A204.1 (cell line): ENCODE measurements around the gene RNF217.

Source experiments
- FAIRE-seq: peaks from 2 replicates; lab custom pipeline; 2012; peaks lifted over from hg19 to GRCh38; lab: Jason Lieb, UNC

The RNF217 gene

DNA sequence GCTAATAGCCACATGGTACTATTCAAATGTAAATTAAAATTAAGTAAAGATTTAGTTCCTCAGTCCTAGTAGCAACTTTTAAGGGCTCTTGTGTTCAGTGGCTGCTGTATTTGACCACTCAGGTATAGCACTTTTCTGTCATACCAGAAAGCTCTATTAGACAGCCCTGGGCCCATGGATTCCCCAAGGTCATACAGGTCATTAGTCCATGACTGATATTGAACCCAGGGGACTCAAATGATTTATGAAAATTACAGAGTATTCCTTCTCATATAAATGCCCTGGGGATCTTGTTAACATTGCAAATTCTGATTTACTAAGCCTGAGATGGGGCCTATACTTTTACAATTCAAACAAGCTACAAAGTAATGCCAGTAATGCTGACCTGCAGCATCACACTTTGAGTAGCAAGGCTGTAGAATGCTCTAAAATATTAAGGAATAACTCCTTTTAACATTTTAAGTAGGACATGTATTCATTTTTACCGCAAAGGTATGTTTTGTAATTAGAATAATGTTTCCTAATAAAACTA lies 29.6 kb downstream of the RNF217 start:
- FAIRE-seq = no peak

DNA sequence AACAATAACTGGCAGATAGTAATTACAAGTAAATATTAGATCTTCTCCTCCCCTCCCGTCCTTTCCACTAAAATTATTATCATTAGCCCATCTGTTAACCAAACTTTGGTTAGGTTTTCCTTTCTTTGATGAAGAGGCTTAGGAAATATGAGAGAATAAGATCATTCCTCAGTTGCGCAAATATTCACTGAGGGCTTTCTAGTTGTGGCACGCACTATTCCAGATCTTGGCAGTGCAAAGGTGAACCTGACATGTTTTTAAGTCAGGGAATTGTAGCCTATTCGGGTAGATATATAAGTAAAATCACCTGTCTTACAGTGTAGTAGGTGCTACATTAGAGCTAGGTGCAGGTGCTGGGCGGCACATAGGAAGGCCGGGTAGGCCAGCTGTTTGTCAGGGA lies 31.1 kb downstream of the RNF217 start:
- FAIRE-seq = no peak

GRCh38 chr6:124994648-124995047 lies 32.4 kb downstream of the RNF217 start:
- no peak for FAIRE-seq

GRCh38 chr6:124995131-124995530 lies 32.9 kb downstream of the RNF217 start:
- no peak for FAIRE-seq

DNA sequence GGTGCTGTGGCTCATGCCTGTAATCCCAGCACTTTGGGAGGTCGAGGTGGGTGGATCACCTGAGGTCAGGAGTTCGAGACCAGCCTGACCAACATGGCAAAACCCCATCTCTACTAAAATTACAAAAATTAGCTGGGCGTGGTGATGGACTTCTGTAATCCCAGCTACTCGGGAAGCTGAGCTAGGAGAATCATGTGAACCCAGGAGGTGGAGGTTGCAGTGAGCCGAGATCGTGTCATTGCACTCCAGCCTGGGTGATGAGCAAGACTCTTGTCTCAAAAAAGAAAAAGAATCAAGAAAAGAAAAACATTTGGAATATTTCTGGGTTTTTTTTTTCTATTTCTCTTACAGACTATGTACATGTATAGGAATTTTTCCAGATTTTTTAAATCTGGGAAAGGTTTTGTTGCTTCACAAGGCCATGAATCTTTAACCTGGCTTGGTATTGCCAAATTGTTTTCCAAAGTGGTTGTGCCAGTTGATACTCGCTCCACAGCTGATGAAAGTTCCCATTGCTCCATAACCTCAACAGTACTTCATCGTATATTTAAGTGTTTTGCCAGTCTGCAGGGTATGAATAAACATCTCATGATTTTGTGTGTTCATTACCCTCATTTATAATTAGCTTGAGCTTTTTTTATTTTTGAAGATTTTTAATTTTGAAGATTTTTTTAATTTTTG lies 33.5 kb downstream of the RNF217 start:
- FAIRE-seq = no peak

DNA sequence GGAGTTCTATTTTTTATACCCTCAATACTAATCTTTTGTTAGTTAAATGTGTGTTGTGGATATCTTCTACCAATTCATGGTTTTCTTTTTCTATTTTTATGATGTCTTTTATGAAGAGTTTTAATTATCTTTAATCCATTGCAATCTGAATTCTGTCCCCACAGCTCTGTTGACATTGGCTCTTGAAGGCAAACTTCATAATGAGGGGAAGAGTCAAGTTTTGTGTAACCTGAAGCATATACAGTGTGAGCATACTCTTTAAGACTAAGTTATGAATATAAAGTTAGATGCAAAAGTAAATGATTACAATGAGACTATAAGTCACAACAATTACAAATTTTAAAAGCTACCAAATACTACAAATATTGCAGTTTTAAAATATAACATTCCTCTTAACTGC lies 34.2 kb downstream of the RNF217 start:
- no peak for FAIRE-seq

DNA sequence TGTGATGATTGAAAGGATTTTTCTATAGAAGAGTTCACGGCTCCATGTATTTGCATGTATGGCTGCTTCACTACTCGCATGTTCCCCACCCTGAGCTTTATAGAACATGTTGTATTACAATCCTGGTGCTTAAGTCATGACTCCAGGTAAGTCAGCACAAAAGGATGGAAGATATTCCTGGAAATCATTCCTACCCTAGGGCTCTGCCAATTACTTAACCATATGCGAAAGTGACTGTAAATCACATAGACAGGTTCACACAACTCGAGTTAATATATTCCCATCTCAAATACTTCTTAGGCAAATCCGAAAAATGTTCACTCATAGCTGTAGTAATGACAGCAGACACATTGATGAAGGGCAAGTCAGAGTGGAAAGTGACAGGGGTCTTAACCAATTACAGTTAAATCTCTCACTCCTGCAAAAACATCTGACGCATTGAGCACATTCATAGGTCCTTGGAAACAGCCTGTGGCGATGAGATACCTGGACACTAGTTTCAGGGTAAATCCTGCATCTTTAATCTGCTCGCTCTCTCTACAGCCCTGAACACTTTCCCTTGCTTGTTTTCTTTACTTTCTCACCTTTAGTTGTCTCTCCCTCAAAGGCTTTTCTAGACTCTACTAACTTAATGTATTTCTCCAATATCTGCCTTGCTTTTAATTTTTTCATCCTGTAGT lies 35.1 kb downstream of the RNF217 start:
- FAIRE-seq = no peak

GRCh38 chr6:124999105-124999764 lies 37.0 kb downstream of the RNF217 start:
- FAIRE-seq = no peak

- no peak for FAIRE-seq
These were observed 39.6 kb downstream of the RNF217 start for GRCh38 chr6:125001684-125002405.

DNA sequence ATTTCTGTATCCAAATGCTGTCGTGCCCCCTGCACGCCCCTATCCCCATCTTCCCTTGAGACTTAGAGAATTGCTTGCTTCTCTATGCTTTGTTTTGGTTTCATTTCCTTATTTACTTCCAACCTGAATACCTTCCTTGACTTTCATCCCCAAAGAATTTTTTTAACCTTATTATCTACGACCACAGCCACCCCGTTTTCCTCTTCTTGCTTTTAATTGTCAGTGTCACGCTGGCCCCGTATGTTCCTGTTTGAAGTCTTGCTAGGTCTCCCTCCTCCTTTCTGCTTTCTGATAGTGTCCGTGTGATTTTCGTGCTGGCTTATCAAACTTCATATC lies 40.1 kb downstream of the RNF217 start:
- no peak for FAIRE-seq

DNA sequence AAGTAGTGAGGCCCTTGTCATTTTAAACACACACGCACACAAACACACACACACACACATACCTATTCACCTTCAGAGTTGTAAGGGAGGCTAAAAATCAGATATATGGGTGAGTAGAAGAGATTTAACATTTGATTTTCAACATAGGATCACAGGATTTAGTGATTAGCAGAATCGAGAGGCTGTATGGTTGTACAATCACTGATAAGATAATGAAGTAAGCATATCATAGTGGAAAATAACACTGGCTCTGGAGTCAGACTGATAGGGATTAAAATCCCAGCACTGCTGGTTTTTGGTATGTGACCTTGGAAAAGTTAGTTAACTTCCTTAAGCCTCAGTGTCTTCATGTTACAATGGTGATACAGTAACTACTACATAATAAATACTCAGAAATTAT lies 40.8 kb downstream of the RNF217 start:
- no peak for FAIRE-seq

- no peak for FAIRE-seq
These were observed 42.0 kb downstream of the RNF217 start for GRCh38 chr6:125004198-125004597.

DNA sequence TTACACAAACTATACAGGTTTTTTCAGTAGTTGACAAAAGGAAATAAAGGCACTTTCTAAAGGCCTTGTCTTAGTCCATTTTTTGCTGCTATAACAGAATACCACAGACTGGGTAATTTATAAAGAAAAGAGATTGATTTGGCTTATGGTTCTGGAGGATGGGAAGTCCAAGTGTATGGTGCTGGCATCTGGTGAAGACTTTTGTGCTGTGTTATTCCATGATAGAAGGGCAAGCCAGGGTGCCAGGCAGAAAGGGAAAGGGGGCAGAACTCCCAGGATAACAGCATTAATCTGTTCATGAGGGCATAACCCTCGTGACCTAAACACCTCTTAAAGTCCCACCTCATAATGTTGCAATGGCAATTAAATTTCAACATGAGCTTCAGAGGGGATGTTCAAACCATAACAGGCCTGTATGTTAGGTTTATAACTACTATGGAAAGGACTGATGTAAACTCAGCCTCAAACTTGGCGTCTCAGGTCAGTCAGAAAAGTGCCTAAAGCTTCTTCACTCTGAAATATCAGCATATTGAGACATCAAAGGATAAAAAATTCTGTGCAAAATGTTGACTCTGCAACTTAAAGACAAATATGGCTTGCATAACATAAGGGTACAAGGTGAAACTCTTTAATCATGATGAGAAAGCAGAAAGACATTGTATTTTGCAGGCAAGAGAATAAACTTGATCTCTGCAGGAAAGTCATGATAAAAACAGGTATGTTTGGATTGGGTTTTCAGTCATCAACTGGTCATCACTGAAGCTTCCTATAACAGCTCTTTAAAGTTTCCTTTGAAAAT lies 42.8 kb downstream of the RNF217 start:
- no peak for FAIRE-seq

- no peak for FAIRE-seq
These were observed 46.0 kb downstream of the RNF217 start for GRCh38 chr6:125008261-125008703.

DNA sequence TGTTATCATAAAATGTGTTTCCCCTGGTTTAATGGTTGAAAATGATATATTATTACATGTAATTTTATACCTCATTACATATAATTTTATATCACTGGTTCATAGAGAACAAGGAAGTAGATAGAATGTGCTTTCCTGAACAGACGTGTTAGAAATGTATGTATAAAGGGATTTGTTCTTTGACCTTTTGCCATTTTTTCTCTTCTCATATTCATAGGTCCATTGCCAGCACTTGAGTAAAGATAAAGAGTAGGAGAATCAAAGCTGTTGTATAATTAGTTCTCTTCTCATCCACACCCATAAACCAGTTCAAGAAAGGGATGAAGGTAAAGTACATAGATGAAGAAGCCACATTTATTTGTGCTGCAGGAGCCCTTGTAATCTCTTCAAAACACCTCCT lies 46.7 kb downstream of the RNF217 start:
- no peak for FAIRE-seq

DNA sequence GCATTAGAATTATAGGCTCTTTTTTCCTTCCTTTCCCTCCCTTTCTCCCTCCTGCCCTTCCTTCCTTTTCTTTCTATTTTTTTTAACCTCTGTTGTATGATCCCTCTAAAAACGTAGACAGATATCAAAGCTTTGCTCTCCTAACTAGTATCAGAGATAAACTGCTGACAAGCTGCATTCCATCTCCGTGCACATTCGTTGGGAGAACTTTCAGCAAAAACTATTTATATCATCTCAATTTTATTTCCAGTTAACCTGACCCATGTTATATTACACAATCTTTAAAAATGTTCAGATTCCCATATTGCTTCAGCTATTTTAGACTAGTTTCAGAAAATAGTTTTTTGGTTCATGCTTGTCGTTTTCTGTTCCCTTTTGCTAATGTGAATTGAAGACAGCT lies 47.3 kb downstream of the RNF217 start:
- FAIRE-seq = no peak

- no peak for FAIRE-seq
These were observed 51.9 kb downstream of the RNF217 start for GRCh38 chr6:125013938-125014660.

DNA sequence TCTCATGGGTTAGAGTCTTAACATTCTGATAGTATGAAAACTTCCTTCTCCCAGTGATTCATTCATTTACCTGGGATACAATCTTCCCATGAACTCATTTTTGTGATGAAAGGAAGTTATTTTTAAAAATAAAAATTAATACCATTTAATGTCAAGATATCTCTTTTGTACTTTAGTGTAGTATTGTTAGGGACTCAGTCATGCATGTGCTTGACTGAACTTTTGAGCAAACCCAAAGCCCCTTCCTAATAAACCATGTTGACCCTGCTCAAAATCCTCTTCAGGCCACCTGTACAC lies 52.4 kb downstream of the RNF217 start:
- no peak for FAIRE-seq

- no peak for FAIRE-seq
These were observed 52.9 kb downstream of the RNF217 start for GRCh38 chr6:125015152-125015551.

GRCh38 chr6:125018136-125018535 lies 55.9 kb downstream of the RNF217 start:
- FAIRE-seq = no peak

DNA sequence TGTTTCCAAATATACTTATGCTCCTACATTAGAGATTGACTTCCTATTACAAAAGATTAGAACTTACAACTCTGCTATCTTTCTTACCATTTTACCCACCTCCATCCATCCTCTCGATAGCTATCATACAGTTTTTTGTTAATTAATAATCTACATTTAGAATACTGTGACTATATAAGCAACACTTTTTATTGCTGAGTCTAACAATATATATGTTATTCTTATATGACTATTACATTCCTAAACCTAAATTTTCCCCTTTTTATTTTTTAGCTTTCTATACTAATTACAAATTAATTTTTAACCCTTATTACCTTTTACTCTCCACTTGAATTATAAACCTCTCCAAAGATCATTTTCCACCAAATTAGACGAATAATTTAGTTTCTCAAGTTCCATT lies 57.0 kb downstream of the RNF217 start:
- no peak for FAIRE-seq

- FAIRE-seq = no peak
These were observed 57.7 kb downstream of the RNF217 start for GRCh38 chr6:125019918-125020317.
